GM12873 (cell line): ENCODE data around the gene UGT2B7.
A peak's percentile ranks its signal among the peaks of the same experiment; 100 is the strongest.

ENCODE experiments used
- TF ChIP-seq, protein P1 (sequence below): IDR thresholded peaks from 2 replicates; pipeline ENCODE4 v1.5.1; 2012; ENCODE audit warnings: low read depth, mild to moderate bottlenecking, moderate library complexity, low read length, control low read depth; ENCODE audit not compliant: insufficient read depth; ENCODE audit errors: missing control alignments

UGT2B7 gene

DNA sequence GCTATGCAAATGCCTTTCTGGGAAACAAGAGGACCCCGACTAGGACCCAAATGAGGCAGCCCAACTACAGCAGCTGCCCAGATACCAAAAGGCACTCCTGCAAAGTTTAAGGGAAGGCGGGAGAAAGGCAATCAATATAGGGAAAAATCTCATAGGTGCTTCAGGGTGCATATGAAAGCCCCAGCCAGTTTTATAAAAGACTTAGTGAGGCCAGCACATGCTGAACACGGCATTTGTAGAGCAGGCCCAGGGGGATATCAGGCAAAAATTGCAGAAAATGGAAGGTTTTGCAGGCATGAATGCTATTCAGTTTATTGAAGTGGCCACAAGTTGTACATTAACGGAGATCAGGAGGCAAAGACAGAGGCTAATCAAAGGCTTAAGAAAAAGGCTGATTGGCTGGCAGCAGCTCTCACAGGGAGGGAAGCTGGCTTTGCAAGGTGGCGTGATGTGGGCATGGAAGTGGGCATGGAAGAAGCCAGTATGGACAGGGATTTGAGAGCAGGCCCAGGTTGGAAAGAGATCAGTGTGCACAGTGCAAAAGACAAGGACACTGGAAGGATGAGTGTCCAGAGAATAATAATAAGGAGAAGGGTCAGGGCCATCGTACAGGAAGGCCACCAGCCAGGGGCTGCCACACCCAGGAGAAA lies 37.7 kb upstream of the UGT2B7 start:
- TF ChIP-seq, protein P1, sequence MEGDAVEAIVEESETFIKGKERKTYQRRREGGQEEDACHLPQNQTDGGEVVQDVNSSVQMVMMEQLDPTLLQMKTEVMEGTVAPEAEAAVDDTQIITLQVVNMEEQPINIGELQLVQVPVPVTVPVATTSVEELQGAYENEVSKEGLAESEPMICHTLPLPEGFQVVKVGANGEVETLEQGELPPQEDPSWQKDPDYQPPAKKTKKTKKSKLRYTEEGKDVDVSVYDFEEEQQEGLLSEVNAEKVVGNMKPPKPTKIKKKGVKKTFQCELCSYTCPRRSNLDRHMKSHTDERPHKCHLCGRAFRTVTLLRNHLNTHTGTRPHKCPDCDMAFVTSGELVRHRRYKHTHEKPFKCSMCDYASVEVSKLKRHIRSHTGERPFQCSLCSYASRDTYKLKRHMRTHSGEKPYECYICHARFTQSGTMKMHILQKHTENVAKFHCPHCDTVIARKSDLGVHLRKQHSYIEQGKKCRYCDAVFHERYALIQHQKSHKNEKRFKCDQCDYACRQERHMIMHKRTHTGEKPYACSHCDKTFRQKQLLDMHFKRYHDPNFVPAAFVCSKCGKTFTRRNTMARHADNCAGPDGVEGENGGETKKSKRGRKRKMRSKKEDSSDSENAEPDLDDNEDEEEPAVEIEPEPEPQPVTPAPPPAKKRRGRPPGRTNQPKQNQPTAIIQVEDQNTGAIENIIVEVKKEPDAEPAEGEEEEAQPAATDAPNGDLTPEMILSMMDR: no peak

DNA sequence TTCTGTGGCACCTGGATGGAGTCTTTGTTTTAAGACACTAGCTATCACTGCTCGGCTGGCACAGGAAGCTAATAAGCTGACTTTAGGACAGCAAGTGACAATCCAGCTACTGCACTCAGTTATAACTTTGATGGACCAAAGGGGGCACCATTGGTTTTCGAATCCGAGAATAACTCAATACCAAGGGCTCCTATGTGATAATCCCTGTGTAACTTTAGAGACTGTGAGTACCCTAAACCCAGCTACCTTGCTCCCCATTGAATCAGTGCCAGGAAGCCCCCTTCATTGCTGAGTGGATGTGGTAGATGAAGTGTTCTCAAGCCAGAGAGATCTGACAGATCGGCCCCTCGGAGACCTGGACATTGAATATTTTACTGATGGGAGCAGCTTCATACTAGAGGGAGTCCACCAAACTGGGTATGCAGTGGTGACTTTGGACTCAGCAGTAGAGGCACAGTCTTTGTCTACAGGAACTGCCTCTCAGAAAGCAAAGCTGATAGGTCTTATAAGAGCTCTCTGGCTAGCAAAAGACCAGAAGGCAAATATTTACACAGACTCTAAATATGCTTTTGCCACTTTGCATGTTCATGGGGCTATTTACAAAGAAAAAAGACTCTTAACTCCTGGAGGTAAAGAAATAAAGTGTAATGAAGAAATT lies 35.5 kb upstream of the UGT2B7 start:
- TF ChIP-seq, protein P1: peak; percentile 15

- TF ChIP-seq, protein P1: no peak
Measured at GRCh38 chr4:69064391-69064790, 31.9 kb upstream of the UGT2B7 start.

DNA sequence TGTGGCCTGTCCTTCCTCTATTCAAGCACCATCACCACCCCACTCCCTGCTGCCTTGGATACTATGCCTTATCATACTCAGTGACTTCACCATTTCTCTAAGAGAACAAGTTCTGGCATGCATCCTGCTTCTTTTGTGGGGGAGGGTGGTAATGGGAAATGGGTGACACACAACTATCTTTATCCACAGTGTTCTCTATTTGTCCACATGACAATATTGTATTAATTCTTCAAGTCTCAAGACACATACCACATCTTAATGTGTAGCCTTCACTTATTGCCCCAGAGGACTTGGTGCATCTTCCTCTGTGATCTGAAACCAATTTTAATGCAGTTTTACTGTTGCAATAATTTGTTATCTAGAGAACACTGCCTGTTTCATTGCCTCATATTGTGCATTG lies 29.3 kb upstream of the UGT2B7 start:
- TF ChIP-seq, protein P1: no peak

DNA sequence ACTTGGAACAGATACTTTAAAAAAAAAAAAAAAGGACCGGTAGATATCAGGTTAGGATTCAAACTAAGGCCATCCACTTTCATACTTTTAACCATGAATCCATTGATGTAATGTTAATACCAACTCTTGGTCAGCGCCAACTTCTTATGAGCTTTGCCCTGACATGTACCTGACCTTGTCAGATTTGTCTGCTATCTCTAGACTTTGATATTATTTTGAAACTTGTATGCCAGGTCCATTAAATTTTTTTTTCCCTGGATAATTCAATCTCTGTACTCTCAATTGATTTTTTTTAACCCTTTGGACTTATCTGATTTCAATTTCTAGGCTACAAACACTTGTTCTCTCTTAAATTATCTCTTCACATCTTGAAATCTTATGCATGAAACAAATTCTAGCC lies 27.2 kb upstream of the UGT2B7 start:
- TF ChIP-seq, protein P1: no peak

DNA sequence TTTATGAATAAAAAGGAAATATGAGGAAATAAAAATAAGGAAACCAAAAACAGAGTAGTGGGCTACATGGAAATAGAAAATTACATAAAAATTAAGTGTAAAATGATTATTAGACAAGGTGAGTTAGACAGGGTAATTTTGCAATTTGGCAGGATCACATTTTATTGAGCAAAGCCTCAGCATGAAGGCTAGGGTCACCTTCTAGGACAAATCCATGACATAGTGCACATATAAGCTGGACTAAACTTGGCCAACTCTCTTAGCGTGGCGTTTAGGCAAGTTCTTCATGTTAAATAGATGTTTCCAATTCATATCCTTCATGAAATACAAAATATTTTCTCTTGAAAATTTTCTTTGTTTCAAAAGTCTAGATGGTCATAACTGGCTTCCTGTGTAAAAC lies 25.7 kb upstream of the UGT2B7 start:
- TF ChIP-seq, protein P1: no peak

- TF ChIP-seq, protein P1: no peak
Measured at GRCh38 chr4:69071286-69071685, 25.0 kb upstream of the UGT2B7 start.
